Mammary epithelial cell (primary cell): Measurements from ENCODE around the gene DNAJC17.

Experiments
- CTCF ChIP-seq, 2 donors: IDR thresholded peaks in 1 of 2; conservative IDR thresholded peaks in 1 of 2; 2 replicates each; pipeline ENCODE4 v1.5.1; 2011 to 2012; ENCODE audit warnings: inconsistent platforms in 2 of 2, low read length in 2 of 2, mild to moderate bottlenecking in 2 of 2, control low read depth in 1 of 2, low read depth in 1 of 2; ENCODE audit not compliant: insufficient read depth in 1 of 2; ENCODE audit errors: extremely low read depth in 1 of 2
- EZH2 ChIP-seq: IDR thresholded peaks from 2 replicates; pipeline ENCODE4 v1.6.1; 2012; ENCODE audit warnings: low read length, inconsistent platforms, borderline replicate concordance

GRCh38 chr15:40787344-40787841 is 19.9 kb downstream of the DNAJC17 start:
- TF ChIP-seq CTCF (conservative IDR thresholded peaks at IDR 0.05 in 1 of 2, IDR thresholded peaks at IDR 0.05 in 1 of 2; ENCODE audit: extremely low read depth in 1 of 2, insufficient read depth in 1 of 2, low read depth in 1 of 2, low read length in 2 of 2): no peak
- TF ChIP-seq EZH2: no peak
